ENCODE data around the gene FCGR1A.
A peak's percentile ranks its signal among the peaks of the same experiment; 100 is the strongest.
"Not testable (repeated sequence)": the region's sequence is repeated elsewhere in the genome, so short reads cannot be mapped to it uniquely, and the experiment has no call there.

The FCGR1A gene

DNA sequence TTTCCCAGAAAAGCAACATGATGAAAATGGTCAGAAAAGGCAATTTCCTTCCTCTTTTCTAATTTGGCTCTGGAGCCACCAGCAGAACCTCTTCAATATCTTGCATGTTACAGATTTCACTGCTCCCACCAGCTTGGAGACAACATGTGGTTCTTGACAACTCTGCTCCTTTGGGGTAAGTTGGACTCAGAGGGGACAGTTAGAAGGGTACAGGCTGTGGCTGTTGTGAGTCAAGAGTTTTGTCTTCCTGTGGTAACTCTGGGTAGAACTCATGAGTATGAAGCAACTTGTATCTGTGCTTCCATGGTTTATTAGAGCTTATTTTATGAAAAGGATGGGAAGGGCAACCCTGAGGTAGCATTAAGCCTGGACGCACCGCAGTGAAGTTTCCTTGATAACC is at the start of gene FCGR1A:
TSS of gene FCGR1A (plus strand) at position 95 of the 400 bp plus-strand sequence. CDS start at position 145, 50 bp downstream.
- H3K9me3 Mint-ChIP-seq; DNase-seq; H3K36me3 Mint-ChIP-seq (ENCODE audit: low read depth); H3K27me3 Mint-ChIP-seq; H3K4me3 Mint-ChIP-seq; H3K4me1 Mint-ChIP-seq (ENCODE audit: low read depth): not testable (repeated sequence)
- peak within 1 kb of the TSS; percentile 86 for H3K27ac Mint-ChIP-seq

DNA sequence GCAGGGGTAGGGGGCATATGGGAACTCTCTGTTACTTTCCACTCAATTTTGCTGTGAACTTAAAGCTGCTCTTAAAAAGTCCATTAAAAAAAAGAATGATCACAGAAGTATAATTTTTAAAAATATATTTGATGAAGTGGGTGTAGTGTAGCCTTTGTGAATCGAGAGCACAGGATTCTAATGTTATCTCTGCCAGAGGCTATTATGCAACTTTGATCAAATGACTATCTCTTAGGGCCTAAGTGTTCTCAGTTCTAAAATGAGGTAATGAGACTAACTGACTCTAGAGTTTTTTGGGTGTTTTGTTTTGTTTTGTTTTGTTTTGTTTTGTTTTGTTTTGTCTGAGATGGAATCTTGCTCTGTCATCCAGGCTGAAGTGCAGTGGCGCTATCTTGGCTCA is 49.7 kb upstream of the FCGR1A start:
- not testable (repeated sequence) for H3K4me1 Mint-ChIP-seq (ENCODE audit: low read depth); H3K4me3 Mint-ChIP-seq; H3K27me3 Mint-ChIP-seq

GRCh38 chr1:149734692-149735091 is 47.8 kb upstream of the FCGR1A start:
- H3K27ac Mint-ChIP-seq; H3K27me3 Mint-ChIP-seq; H3K4me3 Mint-ChIP-seq; H3K4me1 Mint-ChIP-seq (ENCODE audit: low read depth); DNase-seq; H3K36me3 Mint-ChIP-seq (ENCODE audit: low read depth); H3K9me3 Mint-ChIP-seq: not testable (repeated sequence)

More for the DNA sequence above, 49.7 kb upstream of the FCGR1A start:
- H3K36me3 Mint-ChIP-seq (ENCODE audit: low read depth); H3K27ac Mint-ChIP-seq; DNase-seq; H3K9me3 Mint-ChIP-seq: not testable (repeated sequence)

DNA sequence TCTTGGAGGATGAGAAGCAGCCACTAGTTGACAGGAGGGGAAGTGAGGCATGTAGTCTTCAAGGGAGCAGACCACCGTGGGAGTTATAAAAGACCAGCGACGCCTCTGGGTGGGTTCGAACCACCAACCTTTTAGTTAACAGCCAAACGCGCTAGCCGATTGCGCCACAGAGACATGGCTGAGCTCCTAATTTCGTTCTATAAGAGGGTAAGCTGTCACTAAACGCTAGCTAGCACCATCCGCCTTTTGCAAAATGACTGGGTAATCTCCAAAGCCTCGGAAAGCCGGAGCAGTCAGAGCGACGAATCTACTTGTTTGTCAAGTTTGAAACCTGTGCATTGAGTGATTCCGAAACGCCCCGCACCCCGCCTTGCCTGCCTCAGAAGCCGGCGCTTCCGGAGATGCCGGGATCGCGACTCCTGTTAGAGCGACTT is 42.3 kb upstream of the FCGR1A start:
- peak; percentile 79 for DNase-seq
- H3K36me3 Mint-ChIP-seq (ENCODE audit: low read depth); H3K27me3 Mint-ChIP-seq; H3K4me1 Mint-ChIP-seq (ENCODE audit: low read depth); H3K9me3 Mint-ChIP-seq: not testable (repeated sequence)
- Mint-ChIP-seq H3K4me3 (peak overlapping the region; percentile 69), H3K27ac (peak overlapping the region; percentile 90)

DNA sequence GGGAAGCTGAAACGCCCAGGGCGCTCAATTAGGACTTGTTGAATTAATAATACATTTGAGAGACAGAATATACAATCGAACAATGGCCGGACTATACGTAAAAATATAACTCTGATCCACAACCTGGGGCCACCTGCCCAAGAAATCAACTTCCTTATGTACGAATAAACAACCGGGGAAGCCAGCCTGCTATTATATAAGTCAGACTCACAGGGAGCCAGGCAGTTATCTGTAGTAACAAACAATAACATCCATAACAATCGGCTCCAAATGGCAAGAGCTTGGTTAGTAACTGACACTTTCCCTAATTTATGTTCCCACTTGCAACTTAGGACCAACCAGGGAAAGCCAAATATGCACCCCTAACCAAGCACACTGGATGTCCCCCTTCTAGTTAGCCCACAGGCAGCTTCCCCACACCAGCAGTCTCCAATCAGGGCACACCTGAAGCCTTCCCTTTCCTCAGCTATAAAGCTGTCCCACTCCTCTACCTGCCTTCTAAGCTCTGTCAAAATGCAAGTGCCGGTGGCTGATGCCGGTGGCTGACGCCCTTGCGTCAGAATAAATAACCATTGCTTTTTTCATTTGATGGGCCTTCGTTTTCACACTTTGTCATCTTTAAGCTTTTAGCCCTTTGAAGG is 41.8 kb upstream of the FCGR1A start:
- H3K36me3 Mint-ChIP-seq (ENCODE audit: low read depth); H3K9me3 Mint-ChIP-seq; H3K27me3 Mint-ChIP-seq; H3K4me1 Mint-ChIP-seq (ENCODE audit: low read depth); DNase-seq: not testable (repeated sequence)
- peak overlapping the region; percentile 90 for H3K27ac Mint-ChIP-seq
- H3K4me3 Mint-ChIP-seq: peak overlapping the region; percentile 69

DNA sequence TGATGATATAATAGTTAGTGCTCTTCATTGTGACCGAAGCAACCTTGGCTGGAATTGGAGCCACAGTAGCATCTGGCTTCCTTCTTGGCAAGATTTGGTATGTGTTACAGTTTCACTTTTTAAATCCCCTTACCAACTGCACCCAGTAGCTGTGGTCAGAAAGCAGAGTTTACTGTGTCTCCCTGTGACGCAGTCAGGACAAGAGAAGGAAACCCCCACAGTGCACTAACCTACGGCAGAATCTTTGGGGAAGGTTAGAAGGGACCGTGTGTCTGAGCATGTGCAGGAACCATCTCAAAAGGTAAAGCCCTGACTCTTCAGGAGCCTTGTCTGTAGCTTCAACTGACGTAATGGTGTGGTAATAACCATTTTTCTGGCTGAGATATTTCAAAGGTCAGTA is 40.6 kb upstream of the FCGR1A start:
- H3K27ac Mint-ChIP-seq; H3K36me3 Mint-ChIP-seq (ENCODE audit: low read depth); DNase-seq; H3K9me3 Mint-ChIP-seq; H3K4me1 Mint-ChIP-seq (ENCODE audit: low read depth); H3K4me3 Mint-ChIP-seq; H3K27me3 Mint-ChIP-seq: not testable (repeated sequence)

GRCh38 chr1:149746463-149747356 is 35.8 kb upstream of the FCGR1A start:
- not testable (repeated sequence) for H3K36me3 Mint-ChIP-seq (ENCODE audit: low read depth); H3K9me3 Mint-ChIP-seq; H3K4me3 Mint-ChIP-seq; H3K27ac Mint-ChIP-seq; H3K4me1 Mint-ChIP-seq (ENCODE audit: low read depth)
- peaks cover 15% of the 10 kb centered on the region for H3K27me3 Mint-ChIP-seq
- peak; percentile 45 for DNase-seq

- H3K4me1 Mint-ChIP-seq (ENCODE audit: low read depth); H3K9me3 Mint-ChIP-seq; H3K36me3 Mint-ChIP-seq (ENCODE audit: low read depth); H3K27ac Mint-ChIP-seq: not testable (repeated sequence)
- Mint-ChIP-seq H3K27me3 (peaks cover 15% of the 10 kb centered on the region), H3K4me3 (peak overlapping the region; percentile 68)
- peak; percentile 37 for DNase-seq
These were observed 34.9 kb upstream of the FCGR1A start for GRCh38 chr1:149747359-149748143.

DNA sequence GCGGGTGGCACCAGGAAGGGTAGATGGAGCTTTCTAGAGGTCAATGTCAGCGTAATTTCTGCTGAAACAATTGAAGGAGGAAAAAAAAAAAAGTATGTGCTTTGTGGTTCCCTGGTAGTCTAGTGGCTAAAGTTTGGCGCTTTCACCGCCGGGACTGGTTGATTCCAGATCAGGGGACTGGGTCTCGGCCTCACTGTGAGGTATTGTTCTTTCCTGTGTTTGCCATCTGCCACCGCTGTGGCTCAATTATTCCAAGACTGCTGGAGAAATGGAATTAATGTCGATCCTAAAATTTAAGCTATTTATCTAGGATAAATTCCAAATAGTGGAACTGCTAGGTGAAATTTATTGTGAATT is 34.4 kb upstream of the FCGR1A start:
- DNase-seq; H3K4me1 Mint-ChIP-seq (ENCODE audit: low read depth); H3K27ac Mint-ChIP-seq; H3K9me3 Mint-ChIP-seq; H3K36me3 Mint-ChIP-seq (ENCODE audit: low read depth): not testable (repeated sequence)
- Mint-ChIP-seq H3K27me3 (peaks cover 17% of the 10 kb centered on the region), H3K4me3 (peak overlapping the region; percentile 68)

GRCh38 chr1:149750562-149750961 is 31.9 kb upstream of the FCGR1A start:
- not testable (repeated sequence) for H3K4me1 Mint-ChIP-seq (ENCODE audit: low read depth); DNase-seq; H3K27ac Mint-ChIP-seq

GRCh38 chr1:149752186-149752585 is 30.3 kb upstream of the FCGR1A start:
- H3K9me3 Mint-ChIP-seq; DNase-seq; H3K4me1 Mint-ChIP-seq (ENCODE audit: low read depth); H3K27ac Mint-ChIP-seq; H3K4me3 Mint-ChIP-seq; H3K36me3 Mint-ChIP-seq (ENCODE audit: low read depth): not testable (repeated sequence)
- H3K27me3 Mint-ChIP-seq: peaks cover 12% of the 10 kb centered on the region

More at GRCh38 chr1:149750562-149750961, 31.9 kb upstream of the FCGR1A start:
- peaks cover 18% of the 10 kb centered on the region for H3K27me3 Mint-ChIP-seq
- H3K9me3 Mint-ChIP-seq; H3K4me3 Mint-ChIP-seq; H3K36me3 Mint-ChIP-seq (ENCODE audit: low read depth): not testable (repeated sequence)

GRCh38 chr1:149753466-149753865 is 29.0 kb upstream of the FCGR1A start:
- not testable (repeated sequence) for H3K4me3 Mint-ChIP-seq; DNase-seq; H3K27ac Mint-ChIP-seq; H3K36me3 Mint-ChIP-seq (ENCODE audit: low read depth); H3K9me3 Mint-ChIP-seq; H3K4me1 Mint-ChIP-seq (ENCODE audit: low read depth); H3K27me3 Mint-ChIP-seq

DNA sequence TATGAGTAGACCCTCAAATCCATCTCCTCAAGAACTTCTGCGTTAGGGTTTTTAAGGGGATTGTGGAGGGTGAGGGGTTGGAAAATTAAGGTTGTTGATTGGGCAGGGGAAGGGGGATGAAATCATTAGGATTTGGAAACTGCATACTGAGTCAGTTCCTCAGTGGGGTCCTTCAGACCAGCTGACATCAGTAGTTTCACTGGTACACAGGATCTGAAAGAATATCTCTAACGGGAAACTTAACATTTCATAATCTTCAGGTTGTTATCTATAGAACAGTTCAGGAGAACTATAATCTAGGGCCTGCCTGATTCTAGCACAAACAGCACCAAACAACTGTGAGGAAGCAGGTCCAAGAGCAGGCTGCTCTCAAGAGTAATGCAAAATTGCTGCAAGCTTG is 27.2 kb upstream of the FCGR1A start:
- not testable (repeated sequence) for H3K27ac Mint-ChIP-seq; H3K4me1 Mint-ChIP-seq (ENCODE audit: low read depth); H3K4me3 Mint-ChIP-seq; DNase-seq; H3K36me3 Mint-ChIP-seq (ENCODE audit: low read depth); H3K27me3 Mint-ChIP-seq; H3K9me3 Mint-ChIP-seq

- H3K4me3 Mint-ChIP-seq; H3K27ac Mint-ChIP-seq; H3K27me3 Mint-ChIP-seq; DNase-seq; H3K36me3 Mint-ChIP-seq (ENCODE audit: low read depth); H3K4me1 Mint-ChIP-seq (ENCODE audit: low read depth); H3K9me3 Mint-ChIP-seq: not testable (repeated sequence)
These were observed 20.2 kb upstream of the FCGR1A start for GRCh38 chr1:149762294-149762693.
